GM21786 (cell line): Measurements from ENCODE around the gene TRUB1.

Source experiments
- ATAC-seq: cut with Tn5 transposase; IDR thresholded peaks from one replicate; pipeline ENCODE4 v1.9.1; 2021; ENCODE audit not compliant: unreplicated experiment

Gene TRUB1

DNA sequence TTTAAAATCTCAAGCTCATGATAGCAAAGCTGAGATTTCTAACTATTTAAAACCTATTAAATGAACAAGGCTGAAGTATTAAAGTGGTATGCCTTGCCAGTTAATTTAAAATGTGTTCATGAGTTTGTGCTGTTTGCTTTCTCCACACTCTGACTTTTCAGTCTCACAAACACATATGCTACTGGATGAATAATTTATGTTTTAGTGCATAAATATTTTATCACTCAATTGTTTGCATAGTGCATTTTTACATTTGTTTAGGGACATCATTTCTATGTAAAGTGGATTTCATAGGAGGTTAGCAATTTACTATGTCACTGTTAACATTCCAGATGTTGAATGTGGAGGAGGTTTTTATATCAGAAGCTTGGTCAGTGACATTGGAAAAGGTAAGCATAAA, 36.0 kb downstream of the TRUB1 start:
- no peak for ATAC-seq

DNA sequence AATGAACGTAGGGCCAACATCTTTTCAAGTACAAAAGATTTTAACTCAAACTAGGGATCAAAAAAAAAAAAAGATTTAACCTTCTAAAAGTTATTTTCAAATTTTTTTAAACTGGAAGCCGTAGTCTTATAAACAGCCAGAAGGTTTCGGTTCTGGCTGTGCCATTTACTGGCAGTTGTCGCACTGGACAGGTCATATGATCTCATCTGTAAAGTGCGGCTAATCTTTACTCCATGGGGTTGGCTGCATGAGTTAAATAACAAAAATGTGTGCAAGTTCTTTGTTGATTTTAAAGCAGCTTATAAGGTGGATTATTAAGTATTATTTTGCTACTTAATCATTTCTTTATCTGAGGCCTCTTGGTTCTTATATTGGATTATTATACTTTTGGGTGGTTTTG, 36.6 kb downstream of the TRUB1 start:
- no peak for ATAC-seq

DNA sequence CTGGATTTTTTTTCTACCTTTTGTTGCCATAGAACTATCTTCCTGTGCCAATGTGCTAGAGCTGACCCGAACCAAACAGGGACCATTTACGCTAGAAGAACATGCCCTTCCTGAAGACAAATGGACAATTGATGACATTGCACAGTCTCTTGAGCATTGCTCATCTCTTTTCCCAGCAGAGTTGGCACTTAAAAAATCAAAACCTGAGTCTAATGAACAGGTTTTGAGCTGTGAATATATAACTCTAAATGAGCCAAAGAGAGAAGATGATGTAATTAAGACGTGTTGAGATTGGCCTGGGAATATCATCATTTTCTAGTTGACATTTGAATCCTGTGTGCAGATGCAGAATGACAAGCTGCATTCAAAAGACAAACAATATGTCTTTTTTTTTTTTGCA, 37.1 kb downstream of the TRUB1 start:
- no peak for ATAC-seq

DNA sequence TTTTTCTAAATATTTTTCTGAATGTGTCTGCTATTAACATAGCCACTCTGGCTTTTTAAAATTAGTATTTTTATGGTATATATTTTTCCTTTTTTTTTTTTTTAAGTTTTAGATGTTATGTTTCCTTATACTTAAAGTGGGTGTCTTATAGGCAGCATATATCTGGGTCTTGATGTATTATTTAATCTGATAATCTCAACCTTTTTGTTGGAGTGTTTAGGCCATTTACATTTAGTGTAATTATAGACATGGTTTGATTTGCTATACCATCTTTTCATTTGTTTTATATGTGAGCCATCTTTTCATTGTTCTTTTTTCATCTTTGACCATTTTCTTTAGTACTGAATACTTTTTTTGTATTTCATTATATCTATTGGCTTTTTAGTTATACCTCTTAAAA, 45.0 kb downstream of the TRUB1 start:
- ATAC-seq, result no peak

DNA sequence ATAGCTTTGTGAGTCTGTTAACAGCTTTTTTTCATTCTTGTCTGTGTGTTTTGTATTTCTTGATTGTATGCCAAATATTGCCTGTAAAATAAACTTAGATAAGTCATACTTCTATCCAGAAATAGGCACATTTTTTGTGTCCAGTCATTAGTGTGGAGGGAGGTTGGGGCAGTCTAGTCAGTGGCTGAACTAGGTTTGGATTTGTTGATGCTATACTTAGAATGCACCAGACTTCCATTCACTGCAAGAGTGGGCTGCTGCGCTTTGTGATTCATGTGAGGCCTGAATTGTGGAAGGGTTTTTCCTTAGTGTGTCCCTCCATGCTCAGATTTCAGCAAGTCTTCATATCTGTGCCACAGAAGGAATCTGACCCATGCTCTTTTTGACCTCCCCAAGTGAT, 50.0 kb downstream of the TRUB1 start:
- no peak for ATAC-seq

DNA sequence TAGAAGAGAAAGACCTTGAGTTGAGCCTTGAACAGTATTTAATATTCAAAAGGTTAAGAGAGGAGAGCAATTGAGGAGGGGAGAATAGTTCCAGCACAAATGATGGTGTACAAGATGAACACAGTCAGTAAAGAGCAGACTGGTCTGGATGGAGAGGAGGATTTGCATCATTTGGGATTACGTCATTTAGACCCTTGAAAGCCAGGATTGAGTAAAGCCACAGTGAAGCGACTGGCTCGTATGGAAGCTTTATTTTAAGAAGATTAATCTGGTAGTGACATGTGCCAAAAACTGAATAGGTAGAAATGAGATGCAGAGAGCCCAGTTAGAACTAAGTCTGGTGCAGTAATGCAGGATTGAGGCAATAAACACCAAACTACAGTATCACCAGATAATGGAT, 52.6 kb downstream of the TRUB1 start:
- ATAC-seq, result no peak

DNA sequence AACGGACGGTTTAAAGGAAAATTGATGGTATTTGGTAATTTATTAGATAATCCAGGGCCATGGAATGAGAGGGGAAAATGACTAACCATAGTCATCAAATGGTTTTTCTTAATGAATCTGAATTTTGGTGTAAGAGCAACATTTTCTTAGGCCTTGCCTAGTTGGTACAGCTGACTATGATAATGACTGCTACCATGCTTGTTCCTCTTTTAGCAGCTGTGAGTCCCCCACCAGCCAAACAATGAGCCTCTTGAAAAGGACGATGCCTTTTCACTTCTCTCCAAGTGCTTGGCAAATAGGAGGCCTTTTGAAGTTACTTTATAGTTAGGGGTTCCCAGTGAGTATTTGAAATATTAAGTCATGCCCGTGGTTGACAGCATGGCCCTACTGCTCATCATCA, 53.0 kb downstream of the TRUB1 start:
- no peak for ATAC-seq

DNA sequence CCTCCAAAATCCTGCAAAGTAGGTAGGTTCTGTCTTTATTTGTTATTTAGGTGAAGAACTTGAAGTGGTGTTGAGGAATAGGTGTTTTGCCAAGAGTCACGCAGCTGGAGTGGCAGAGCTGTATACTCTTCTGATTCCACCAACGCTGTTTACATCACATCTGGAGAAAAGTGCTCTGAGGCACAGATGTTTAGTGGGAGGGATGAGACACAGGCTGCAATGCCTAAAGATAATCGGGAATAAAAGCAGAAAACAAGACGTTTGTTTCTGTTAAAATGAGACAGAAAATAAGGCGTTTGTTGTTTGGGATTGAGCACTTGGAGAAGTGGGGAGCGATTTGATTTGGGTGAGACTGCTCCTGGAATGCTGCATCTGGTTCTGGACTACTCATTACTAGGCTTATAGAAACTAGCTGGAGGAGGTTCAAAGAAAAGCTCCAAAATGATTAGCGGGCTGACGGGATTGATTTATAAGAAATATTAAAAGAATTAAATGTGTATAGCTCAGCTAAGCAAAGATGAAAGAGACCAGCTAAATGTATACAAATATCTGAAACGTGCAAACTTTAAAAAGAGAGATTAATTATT, 54.3 kb downstream of the TRUB1 start:
- no peak for ATAC-seq

DNA sequence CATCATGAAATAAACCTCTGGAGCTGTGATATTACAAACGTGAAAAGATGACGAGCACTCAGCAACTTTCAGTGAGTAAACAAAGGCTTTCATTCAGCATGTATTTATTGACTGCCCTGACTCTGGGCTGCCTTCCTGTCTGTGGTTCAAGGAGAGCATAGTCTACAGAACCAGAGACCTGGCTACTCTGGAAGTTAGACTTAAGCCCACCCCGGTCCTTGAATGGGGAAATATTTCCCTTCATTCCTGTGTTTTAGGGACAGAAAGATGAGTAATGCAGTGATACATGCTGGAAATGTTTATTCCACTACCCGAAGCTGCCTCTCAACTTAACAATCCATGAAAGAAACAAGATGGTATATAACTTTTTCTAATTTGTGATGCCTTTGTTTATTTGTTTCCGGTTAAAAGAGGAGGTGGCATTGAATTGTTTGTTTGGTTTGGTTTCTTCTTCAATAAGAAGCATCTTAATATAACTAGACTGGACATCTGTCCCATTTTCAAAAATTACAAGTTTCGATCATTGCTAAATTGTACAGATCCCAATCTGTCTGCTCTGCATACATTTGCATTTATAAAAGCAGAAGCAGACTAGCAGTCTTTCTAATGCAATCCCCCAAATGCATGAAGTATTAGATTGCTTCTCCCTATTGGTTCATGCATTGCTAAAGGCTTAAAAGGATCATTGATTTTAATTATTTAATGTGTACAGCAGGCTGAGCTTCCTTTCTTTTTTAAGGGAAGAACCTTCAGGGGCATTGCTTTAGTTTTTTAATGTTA, 57.7 kb downstream of the TRUB1 start:
- ATAC-seq, result no peak

DNA sequence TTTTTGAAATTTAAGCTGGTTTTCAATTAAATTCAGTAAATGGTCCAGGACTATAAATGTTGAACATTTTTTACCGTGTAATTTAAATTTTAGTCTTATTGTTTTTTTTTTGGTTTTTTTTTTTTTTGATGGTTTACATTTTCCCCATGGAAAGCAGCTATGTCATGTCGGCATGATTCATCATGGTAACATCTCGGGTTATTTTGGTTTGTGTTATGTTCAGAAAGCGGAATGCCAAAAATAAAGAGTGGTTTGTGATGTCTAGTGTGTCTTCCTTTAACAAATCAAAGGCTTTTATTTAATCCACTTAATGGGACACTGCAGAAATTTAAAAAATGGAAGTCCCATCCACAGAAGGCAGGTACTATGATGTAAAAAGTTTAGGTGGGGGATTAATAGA, 58.5 kb downstream of the TRUB1 start:
- no peak for ATAC-seq

DNA sequence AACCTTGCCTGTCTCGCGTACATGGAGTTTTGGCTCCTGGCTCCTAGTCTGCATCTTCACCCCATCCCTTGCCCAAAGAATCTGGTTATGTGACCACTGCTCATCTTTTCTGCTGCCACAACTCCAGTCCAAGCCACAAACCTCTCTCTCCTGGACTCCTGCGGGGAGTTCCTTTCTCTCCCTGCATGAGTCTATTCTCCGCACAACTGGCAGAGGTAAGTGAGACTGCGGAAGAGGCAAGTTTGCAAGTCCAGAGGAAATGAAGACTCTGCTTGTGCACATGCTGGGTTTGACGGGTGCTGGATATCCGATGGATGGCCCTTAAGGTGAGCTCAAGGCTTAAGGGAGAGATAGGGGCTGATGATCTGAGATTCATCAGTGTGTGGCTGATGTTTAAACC, 61.0 kb downstream of the TRUB1 start:
- ATAC-seq, result no peak

DNA sequence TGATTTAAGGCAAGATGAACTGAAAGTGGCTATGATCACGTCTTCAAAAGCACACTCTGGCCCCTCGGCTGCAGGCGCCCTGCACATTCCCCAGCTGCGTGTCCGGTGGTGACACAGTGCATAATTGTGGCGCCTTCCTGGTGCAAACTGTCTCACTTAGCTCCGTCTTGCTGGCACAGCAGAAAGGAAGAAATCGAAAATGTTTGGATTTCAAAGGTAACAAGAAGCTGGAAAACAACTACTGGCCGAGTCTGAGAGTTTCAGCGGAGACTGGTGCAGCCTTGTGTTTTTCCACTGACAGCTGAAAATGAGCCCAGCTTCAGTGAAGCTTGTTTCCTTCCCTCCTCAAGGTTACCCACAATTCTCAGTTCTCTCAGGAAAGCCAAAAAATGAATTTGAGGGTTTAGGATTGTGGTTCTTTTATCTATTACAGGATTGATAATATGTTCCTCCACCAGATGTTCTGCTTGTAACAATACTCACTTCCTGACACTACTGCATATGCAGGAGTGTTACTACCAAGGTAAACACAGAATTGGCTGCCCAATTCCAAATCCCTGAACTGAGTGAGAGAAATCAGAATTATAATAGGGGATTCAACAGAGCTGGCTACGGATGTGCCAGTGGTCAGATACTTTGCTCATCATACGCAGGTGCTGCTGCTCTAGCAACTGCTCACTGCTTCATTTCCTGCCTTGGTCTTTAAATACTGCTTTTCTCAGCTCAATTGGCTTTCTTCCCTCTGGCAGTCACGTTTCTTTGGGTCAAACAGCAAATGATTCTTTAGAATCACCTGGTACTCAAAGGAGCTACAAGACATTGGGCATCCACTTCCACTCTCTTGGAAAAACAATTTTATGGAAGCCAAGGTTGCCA, 63.7 kb downstream of the TRUB1 start:
- ATAC-seq, result peak; percentile 80

DNA sequence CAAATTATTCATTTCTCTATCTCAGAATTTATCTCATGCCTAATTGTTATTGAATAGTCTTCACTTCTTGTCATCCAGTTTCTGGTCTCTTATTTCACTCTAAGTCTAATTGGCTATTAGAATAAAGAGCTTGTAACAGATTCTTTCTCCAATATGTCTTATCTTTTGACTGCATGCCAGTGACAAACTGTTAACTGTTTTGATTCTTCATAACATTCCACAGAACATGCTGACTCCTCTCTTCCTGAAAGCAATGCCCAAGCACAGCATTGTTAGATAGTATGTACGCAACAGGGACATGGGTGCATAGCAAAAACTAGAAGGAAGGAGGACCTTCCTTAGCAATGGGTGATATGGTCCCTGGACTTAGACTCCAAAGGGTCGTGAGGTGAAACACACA, 65.4 kb downstream of the TRUB1 start:
- ATAC-seq, result no peak

DNA sequence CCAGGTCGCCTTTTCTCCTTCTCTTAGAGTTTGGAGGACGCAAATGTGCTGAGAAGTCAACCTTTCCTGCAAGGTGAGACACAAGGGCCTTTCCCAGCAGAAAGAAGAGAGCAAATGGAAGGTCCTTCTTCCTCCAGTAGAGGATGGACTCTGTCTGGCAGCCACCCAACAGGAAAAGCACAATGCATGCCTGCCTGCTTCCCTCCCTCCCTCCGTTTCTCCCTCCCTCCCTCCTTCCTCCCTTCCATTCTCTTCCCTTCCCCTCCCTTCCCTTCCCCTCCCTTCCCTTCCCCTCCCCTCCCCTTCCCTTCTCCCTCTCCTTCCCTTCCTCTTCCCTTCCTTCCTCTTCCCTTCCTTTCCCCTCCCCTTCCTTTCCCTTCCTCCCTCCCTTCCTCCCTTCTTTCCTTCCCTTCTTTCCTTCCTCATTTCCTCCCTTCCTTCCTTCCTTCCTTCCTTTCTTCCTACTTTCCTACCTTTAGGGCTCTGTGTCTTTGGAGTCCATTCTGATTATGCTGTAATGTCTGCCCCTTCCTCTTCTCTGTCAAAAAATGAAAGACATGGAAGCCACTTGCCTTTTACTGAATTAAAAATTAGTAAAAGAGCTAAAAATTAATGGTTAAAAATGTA, 66.4 kb downstream of the TRUB1 start:
- ATAC-seq, result no peak

DNA sequence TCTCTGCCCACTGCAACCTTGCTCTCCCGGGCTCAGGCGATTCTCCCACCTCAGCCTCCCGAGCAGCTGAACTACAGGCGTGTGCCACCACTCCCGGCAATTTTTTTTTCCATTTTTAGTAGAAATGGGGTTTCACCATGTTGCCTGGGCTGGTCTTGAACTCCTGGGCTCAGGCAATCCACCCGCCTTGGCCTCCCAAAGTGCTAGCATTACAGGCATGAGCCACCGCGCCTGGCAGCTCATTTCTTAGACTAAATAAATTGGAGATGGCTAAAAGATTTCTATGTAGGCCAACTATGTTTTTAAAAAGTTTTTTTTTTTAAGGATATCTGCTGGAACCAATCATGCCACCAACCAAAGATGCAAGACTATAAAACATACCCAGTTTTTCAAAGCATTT, 67.8 kb downstream of the TRUB1 start:
- no peak for ATAC-seq

DNA sequence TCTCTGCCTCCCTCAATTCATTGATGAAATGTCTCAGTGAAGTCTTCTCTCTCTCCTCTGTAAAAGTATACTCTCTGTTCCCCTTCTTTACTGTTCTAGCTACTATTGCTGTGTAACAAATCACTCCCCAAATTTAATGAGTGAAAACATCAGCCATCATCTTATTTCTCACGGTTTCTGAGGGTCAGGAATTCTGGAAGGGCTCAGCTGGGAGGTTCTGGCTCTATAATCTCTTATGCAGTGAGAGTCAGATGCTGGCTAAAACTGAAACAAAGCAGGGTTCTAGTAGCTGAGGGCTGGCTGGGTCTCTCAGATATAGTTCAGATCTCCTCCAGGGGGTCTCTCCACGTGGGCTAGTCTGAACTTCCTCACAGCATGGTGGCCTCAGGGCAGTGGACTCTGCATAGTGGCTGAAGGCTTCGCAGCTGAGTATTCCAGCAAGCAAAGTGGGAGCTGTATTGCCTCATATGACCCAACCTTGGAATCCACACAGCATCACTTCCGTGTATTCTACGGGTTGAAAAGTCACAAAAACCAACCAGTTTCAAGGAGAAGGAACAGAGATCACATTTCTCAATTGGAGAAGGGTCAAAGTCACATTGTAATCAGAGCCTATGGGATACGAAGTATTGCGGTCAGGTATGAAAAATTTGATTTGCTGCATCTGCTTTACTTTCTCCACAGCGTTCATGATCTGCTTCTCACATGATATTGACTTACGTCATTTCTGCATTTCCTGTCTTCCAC, 80.4 kb downstream of the TRUB1 start:
- no peak for ATAC-seq

DNA sequence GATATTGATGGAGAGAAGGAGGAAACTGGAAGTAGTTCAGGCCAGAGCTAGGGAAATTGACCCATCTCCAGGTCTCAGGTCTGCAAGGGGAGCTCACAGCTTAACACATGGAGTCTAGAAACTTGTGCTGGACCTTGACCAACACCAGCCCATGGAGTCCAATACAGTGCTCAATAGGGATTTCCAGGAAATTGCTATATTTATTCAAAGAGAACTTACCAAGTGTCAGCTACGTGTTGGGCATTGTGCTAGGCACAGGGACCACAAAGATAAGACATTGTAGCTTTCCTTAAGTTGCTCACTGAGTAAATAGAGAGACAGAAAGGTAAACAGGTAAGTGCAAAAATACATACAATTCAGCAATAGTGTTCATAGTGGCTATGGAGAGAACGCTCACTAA, 82.5 kb downstream of the TRUB1 start:
- no peak for ATAC-seq

DNA sequence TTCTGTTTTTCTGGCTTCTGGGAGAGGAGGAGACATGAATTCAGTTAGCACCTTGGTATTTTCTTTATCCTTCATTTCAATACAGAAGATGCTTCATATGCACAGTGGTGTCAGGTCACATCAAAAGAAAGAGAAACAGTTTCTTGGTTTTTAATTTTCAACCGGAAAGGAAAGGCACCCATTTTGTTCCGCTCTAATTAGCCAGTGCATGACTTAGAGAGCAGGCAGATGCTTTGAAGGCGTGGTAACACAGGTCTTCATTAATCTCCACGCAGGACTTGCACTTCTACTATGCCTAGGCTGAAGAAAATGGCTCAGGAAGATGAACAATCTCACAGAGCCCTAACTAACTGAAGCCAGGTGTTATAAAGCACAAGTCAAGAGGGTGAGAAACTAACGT, 84.7 kb downstream of the TRUB1 start:
- no peak for ATAC-seq

DNA sequence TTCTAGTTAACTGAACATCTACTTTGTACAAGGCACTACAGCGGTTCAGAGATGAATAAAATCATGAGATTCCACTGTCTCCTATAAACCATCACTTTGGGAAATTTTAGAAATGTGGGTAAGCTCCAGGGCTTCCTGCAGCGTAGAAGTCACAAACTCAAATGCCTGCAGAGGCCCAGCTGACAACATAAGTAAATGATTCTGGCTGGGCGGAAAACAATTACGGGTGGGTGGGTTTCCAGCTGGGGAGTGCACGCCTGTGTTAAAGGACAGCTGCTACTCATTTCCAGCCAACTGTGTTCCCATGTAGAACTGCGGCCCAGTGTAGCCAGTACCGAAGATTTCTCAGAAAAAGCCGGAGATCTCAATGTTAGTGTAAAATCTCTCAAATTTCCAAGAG, 85.7 kb downstream of the TRUB1 start:
- ATAC-seq, result no peak

DNA sequence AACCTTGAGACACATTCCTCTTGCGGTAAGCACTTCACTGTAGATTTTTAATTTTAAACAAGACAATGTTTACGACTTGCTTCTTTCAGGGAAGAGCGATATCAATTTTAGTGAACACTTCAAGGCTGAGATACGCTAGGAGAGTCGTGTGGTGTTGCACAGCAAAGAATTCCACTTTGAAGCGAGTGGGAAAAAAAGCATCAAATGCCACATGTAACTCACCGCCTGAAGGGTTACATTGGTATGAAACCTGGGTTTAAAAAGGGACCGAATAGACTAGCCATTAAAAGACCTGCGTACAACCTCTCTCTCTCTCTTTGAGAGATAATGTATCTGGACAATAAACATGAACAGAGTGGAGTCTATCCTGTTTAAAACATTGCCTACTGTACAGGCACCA, 86.4 kb downstream of the TRUB1 start:
- no peak for ATAC-seq
